Dedifferentiated amniotic fluid mesenchymal stem cell (primary cell): ENCODE measurements around the gene KCNAB2.

Experiments
- DNase-seq: peaks from one replicate; pipeline ENCODE4 v3.0.0-alpha.2; 2016; ENCODE audit errors: extremely low spot score

KCNAB2 gene

DNA sequence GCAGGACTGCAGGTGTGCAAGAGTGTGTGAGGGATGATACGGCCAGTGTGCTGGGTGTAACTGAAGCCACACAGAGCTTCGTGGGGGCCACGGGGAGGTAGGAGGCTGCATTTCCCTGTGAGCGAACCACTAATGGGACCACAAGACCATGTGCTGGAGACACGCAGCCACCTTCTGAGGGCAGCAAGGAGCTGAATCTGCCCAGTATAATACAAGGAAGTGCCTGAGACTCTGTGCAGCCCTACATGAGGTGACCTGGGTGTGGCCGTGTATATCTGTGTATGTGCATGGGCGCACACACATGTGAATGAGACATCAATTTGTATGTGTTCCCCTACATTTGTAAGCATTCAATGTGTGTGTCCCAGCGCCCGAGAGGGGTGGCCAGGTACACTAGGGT is 83.6 kb downstream of the KCNAB2 start:
- DNase-seq: no peak

DNA sequence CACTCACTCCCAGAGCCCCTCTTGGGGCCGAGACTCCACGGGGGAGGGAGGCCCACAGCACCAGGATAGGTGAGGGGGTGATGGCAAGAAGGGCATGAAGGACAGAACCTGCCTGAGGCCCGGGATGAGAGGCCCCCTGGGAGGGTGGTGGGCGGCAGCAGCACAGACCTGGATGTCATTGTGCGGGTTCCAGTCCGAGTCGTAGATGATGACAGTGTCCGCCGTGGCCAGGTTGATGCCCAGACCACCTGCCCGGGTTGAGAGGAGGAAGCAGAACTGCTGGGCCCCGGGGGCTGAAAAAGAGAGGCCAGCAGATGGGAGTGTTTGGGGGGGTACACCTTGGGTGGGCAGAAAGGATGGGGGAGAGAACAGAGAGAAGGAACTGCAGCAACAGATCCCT is 84.3 kb downstream of the KCNAB2 start:
- DNase-seq: no peak

DNA sequence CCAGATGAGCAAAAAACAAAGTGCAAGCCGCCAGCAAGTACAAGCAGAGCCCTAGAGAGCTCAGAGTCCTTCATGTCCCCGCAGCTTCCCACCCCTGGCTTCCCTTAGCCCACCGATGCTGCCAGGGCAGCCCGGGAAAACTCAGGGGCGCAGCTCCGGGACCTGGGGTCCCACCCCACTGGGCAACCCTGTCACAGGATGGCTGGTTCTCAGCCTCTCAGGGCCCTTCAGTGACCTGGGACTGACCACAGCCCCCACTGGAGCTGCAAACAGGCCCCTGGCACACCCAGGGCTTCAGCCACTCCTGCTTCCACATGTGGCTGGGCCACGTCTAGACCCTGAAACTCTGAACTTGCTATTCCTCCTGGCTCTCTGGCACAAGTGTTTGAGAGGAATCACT is 84.9 kb downstream of the KCNAB2 start:
- DNase-seq: no peak

DNA sequence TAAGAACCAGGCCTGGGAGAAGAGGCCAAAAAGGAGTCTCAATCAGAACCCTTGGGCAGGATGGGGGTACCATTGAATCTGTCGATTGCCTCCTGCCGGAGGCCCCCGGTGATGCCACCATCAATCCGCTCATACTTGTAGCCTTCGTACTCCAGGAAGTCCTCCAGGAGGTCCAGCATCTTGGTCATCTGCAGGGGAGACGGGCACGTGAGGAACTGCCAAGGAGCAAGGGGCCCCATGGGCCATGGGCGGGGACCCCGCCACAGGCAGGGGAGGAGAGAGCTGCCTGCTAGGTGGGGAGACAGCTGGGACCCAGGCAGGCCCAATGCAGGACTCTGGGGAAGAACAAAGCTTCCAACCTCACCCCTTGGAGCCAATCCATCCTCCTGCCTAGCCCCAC is 85.9 kb downstream of the KCNAB2 start:
- no peak for DNase-seq

DNA sequence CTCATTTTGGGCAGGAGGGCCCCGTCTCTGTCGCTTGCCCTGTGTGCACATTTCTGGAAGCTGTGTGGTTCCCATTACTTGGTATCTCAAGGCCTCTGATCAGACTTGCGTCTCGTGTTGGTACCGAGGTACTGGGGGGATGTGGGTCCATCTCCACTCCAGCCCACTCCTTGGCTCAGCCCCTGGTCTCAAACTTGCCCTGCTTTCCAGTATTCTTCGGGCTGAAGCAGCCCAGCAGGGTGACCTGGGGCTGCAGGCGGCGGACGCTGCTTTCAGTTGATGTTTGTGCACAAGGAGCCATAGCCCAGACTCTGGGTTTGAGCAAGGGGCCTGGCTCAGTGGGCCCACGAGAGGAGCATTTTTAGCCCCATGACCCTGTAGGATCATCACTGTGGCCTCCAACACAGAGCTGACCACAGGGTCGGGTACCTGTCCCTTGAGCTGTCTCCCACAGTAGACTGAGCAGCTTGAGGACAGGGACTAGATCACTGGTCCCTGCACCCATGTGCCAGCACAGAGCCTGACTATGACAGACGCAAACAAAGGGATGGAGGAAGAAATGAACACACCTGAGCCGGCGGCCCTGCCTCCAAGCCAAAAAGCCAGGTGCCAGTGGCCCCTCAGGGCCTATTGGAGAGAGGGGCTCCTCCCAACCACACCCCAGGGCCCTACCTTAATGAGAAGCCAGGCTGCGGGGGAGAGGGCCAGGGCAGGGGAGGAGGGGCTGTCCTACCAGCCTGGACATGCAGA is 87.6 kb downstream of the KCNAB2 start:
- DNase-seq: no peak

DNA sequence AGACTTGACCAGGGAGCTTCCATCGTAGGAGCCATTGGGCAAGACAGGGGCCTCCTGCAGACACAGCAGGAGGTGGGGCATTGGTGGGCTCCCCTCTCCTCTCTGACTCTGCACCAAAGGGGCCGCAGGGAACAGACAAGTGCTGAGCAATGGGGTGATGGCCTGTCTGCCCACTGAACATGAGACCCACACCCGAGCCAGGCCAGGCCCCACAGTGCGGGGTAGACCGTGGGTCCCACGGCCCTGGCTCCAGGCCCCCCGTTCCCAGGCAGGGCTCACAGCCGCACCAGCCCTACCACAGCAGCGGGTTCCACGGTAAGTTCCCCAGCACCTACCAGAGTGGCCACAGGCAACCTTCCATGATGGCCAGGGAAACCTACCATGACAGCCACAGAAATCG is 88.5 kb downstream of the KCNAB2 start:
- DNase-seq: no peak

DNA sequence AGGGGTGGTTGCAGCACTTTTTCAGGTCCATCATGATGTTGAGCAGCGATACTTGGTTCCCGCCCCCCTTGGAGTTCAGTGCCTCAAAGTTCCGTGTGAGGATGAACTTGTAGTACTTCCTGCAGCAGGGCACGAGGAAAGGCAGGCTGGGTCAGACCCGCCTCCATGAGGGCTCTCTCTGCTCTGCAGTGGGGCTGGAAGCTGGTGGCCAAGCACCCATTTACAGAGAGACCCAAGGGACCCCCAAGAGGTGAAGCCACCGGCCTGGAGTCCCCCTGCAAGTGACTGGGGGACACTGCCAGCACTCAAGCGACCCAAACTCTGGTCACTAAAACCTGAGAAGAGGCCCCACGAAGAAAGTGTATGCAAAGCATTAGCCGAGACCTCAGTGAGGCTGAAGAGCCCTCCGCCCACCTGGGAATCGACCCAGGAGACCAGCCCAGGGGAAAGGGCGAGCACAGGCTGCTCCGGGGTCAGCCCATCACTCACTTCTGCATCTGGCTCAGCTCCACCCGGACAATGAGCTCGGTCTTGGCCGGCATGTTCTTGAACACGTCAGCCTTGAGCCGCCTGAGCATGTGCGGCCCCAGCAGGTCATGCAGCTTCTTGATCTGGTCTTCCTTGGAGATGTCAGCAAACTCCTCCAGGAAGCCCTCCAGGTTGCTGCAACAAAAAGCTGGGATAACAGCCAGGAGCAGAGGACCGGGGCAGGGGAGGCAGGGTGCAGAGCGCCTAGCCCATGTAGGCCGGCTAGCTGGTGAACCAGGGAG is 89.2 kb downstream of the KCNAB2 start:
- no peak for DNase-seq

DNA sequence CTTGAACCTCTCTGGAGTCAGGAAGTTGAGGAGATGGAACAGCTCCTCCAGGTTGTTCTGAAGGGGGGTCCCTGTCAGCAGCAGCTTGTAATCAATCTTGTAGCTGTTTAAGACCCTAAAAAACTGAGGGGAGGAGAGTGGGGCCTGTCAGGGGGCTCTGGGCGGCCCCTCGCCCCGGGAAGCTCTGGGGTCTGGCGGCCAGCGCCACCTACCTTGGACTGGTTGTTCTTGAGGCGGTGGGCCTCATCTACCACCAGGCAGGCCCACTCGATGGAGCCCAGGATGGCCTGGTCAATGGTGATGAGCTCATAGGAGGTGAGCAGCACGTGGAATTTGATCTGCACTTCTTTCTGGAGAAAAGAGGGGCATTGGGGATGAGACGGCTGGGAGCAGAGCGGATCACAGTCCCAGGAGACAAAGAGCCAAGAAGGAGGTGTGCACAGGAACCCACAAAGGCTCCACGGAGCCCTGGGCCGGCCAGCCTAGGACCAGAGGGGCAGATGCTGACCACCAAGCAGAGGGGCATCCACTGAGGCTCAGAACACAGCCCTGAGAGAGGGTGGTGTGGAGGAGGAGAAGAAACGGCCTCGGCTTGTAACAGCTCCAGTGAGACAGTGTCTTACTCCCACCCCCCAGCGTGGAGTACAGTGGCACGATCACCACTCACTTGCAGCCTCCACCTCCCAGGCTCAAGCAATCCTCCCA is 91.0 kb downstream of the KCNAB2 start:
- DNase-seq: no peak

DNA sequence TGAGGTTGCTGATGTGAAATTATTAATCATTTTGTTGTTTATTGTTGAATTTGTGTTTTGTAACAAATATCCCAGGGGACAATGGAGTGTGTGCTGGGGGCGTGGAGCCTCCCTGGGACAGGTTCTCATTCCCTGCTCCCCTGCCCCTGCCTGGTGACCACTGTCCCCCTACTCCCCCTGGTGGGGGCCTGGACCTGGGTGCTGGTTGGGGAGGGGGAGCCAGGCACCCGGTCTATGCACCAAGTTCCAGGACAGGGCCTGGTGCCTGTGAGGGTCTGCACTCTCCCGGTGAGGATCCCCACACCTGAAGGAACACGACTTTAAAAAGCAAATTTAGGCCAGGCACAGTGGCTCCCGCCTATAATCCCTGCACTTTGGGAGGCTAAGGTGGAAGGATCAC is 92.1 kb downstream of the KCNAB2 start:
- DNase-seq: no peak

DNA sequence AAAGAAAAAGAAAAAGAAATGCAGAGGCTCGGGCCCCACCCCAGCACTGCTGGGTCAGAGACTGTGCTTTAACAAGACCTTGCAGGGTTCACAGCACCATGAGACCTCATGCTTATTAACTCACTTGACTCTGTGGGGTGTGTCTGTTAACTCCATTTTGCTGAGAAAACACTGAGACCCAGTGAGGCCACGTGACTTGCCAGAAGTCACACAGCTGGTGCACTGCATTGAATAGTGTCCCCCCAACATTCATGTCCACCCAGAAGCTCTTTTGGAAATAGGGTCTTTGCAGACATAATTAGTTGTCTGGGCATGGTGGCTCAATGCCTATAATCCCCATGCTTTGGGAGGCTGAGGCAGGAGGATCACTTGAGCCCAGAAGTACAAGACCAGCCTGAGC is 94.7 kb downstream of the KCNAB2 start:
- DNase-seq: no peak

DNA sequence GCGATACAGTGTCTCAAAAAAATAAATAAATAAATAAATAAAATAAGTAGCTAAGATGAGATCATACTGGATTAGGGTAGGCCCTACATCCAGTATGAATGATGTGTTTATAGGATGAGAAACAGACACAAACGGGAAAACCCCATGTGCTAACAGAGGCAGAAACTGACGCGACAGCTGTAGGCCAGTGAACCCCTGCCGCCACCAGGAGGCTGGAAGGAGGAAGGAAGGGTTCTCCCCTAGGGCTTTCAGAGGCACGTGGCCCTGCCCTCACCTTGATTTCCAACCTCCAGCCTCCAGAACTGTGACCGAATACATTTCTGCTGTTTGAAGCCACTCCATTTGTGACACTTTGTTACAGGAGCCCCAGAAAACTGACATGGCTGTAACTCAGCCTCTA is 95.9 kb downstream of the KCNAB2 start:
- DNase-seq: no peak

DNA sequence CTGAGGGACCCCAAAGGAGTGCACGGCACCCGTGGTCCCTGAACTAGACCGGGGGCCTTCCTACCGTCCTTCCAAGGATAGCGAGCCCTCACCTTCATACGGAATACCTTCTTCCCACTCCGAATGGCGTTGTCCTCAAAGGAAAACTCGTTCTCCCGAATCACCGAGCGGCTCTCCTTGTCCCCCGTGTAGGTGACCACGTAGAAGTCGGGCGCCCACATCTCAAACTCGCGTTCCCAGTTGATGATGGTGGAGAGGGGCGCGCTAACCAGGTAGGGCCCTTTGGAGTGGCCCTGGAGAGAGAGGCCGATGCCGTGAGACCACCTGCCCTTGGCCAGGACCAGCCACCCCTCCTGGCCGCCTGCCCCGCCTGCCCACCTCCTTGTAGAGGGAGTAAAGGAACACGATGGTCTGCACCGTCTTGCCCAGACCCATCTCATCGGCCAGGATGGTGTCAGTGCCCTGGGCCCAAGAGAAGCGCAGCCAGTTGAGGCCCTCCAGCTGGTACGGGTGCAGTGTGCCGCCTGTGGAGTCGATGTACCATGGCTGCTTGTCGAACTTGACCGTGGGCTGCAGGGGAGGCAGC is 96.4 kb downstream of the KCNAB2 start:
- DNase-seq: no peak

DNA sequence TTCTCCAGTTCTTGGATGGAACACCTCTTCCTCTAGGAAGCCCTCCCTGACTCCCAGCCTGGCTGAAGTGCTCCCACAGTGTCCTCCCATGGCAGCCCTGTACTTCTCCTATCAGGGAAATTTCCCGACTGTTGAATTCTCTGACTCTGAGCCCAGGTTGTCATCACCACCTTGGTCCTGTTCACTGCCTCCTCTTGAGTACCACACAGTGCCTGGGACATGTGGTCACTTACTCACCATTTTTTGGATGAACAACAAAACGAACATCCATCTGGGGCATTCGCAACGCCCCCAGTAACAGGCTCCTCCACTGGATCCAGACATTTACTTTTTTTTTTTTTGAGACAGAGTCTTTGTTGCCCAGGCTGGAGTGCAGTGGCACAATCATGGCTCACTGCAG is 97.0 kb downstream of the KCNAB2 start:
- no peak for DNase-seq

DNA sequence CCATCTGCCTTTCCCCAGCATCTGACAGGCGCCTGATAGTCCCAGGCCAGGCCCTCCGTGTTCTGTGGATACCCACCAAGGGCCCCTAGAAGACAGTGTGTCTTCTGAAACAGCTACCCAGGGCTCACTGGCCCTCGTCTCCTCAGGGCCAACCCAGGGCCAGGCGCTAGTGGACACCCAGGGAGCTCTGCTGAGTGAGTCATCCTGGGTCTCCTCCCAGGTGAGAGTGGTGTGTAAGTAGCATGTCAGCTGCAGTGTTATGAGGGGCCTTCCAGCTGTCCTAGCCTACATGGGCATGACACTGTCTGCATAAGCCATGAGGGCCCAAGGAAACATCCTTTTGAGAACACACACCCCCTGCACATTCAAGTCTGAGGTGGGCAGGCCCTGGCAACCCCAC is 97.7 kb downstream of the KCNAB2 start:
- no peak for DNase-seq

DNA sequence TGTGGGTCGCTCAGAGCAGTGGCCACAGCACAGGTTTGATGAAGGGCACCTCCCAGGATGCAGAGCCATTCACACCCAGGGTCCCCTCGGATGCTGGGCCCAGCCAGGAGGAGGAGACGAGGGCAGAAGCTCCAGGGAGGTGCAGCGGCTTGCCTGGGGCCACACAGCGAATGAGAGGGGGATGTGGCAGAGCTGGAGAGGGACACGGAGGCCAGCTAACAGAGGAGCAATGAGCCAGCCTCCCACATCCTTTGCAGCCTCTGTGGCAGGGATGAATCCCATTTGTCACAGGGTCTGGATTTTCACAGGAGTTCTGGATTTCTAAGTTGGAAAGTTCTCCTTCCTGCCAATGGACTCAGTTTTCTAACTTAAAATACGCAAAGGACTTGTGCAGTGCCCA is 98.5 kb downstream of the KCNAB2 start:
- DNase-seq: no peak

DNA sequence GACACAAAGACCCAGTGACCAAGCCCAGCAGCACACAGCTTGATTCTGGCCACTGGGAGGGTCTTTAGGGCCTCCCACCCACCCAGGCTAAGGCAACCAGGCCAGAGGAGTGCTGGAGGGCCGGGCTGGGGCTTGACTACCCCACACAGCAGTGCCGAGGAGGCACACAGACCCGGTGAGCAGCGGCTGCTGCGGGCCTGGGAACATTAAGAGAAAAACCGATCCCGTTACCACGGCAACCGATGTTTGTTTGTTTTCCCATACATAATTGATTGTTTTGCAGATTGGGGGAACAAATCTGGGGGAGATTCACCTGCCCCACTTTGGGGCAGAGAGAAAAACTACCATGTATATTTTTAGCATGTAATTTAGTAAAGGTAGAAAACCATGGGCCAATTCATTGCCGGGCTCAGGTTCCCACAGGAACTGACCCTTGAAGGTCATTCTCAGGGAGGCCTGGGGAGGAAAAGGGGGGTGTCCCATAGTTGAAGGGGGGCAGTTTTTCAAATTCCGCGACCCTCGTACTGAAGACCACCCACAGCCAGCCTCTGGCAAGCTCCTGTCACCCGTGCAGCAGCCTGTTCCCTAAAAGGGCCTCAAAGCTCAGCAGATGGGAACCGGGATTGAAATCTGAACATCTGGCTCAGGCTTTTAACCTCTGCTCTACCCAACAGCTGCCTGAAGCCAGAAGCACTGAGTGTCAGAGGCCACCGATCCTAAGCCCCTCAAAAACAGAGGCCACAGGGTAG is 99.1 kb downstream of the KCNAB2 start:
- no peak for DNase-seq

DNA sequence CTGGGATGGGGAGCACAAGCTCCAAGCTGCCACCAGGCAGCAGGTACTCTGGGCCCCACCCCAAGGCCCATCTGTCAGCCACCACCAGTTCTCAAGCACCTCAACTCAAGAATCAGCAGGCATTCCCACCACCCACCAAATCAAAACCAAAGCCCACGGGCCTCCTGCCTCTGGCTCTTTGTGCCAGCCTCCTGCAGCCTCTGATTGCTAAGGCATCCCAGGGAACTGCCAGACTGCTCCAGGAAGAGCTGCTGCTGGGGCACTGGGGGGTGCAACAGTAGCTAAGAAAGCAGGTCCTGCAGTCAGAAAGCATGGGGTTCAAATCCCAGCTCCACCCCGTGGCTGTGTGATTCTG is 99.7 kb downstream of the KCNAB2 start:
- no peak for DNase-seq

DNA sequence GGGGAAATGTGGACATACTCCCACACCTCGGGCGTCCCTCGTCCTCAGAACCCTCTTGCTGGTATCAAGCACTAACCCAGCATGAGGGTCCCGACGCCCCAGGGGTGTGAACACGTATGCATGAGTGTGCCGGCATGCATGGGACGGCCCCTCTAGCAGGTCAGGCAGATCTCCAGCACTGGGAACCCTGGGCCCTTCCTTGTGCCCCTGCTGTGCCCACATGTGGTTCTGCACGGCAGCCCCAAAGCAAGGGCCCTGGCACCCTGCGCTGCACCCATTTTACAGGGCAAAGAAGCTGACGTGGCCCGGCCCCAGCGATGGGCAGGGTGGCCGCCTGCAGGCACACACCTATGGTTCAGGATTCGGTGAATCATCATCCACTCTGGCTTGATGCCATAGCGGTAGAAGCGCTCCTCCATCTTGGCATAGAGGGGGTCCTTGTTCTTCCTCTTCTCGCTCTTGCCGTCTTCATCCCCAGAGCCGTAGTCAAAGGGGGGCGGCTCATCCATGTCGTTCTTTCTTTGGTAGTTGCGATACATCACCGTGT is 100.2 kb downstream of the KCNAB2 start:
- no peak for DNase-seq

DNA sequence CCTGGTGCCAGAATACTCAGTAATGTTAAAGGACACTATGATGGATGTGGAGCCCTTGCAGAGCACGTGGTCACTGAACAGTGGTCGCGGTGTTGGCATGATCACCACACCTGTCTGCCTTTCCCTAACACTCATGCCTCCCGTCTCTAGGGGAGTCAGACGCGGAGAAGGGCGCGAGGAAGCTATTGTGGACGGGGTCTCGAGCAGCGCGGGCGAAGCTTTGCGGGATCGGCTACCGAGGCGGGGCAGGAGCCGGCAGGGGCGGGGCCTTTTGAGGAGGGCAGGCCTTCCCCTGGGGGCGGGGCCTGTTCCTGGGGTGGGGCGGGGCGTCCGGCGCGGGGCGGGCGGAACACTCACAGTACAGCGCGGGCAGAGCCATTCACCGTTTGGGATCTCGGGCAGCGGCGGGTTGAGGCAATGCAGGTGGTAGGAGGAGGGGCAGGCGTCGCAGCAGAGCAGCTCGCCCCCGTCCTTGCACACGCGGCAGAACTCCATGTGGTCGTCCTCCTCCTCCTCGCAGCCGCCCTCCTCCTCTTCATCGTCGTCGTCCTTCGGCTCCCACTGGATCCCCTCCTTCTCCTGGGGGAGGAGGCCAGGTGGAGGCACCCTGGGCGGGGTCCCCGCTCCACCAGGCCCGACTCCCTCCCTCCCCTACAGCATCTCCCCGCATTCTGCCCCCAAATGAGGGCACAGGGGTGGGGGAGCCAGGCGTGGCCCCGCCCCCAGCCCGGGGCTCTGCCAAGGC is 103.0 kb downstream of the KCNAB2 start:
- no peak for DNase-seq

DNA sequence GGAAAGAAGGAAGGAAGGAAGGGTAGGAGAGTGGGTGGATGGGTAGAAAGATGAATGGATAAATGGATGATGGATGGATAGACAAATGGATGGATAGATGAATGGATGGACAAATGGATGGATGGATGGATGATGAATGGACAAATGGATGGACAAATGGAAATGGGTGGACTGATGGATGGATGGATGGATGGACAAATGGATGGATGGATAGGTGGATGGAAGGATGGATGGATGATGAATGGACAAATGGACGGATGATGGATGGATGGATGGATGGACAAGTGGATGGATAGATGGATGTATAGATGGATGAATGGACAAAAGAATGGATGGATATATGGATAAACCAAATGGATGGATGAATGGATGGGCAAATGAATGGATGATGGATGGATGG is 103.9 kb downstream of the KCNAB2 start:
- DNase-seq: no peak
